Tibial nerve (tissue), 3 donors: Measurements from ENCODE around the gene ITCH.
"Not testable (repeated sequence)": the region's sequence is repeated elsewhere in the genome, so short reads cannot be mapped to it uniquely, and the experiment has no call there.

Experiments
- CTCF ChIP-seq, 5 experiments: fragments of 200-600 bp in 3 of 5; fragments of 450-650 bp in 2 of 5; sonication (generic) in 3 of 5; IDR thresholded peaks; one replicate each; pipeline ENCODE4 v1.5.1; 2016 to 2019; ENCODE audit warnings: antibody characterized with exemption in 5 of 5, mild to moderate bottlenecking in 3 of 5, moderate library complexity in 2 of 5
- POLR2A ChIP-seq, 2 donors: fragments of 450-650 bp; IDR thresholded peaks; one replicate each; pipeline ENCODE4 v1.6.1; 2017; ENCODE audit warnings: antibody characterized with exemption in 2 of 2, mild to moderate bottlenecking in 2 of 2, moderate library complexity in 2 of 2

- TF ChIP-seq CTCF, POLR2A (IDR thresholded peaks at IDR 0.05): not testable (repeated sequence)
Observed at GRCh38 chr20:34425032-34425690, 62.1 kb downstream of the ITCH start.
